ENCODE measurements around the gene IL13.
"Not testable (repeated sequence)": the region's sequence is repeated elsewhere in the genome, so short reads cannot be mapped to it uniquely, and the experiment has no call there.

IL13 gene

GRCh38 chr5:132657676-132658380 lies at the start of gene IL13:
IL13 (plus strand) TSS chr5:132658173; CDS start chr5:132658187, 14 bp downstream.
- Histone ChIP-seq H3K9me3 (ENCODE audit: low read length) (peaks cover 2% of the 10 kb centered on the region), H3K4me3 (ENCODE audit: low read length) (no peak within 1 kb of the TSS), H3K27me3 (ENCODE audit: insufficient read depth, low read length) (peaks cover 64% of the 10 kb centered on the region), H3K4me1 (ENCODE audit: insufficient read depth, low read length) (peaks cover 4% of the 10 kb centered on the region), H3K36me3 (ENCODE audit: insufficient read depth, low read length) (no peaks in the 10 kb centered on the region), H2AFZ (ENCODE audit: low read depth, low read length) (no peak within 1 kb of the TSS)

GRCh38 chr5:132611965-132612364 lies 46.0 kb upstream of the IL13 start:
- H3K27me3 ChIP-seq (ENCODE audit: insufficient read depth, low read length), result no peaks in the 10 kb centered on the region
- peaks cover 5% of the 10 kb centered on the region for H3K9me3 ChIP-seq (ENCODE audit: low read length)
- no peaks in the 10 kb centered on the region for H3K4me1 ChIP-seq (ENCODE audit: insufficient read depth, low read length)
- H3K4me3 ChIP-seq (ENCODE audit: low read length), result no peak overlapping the region
- H2AFZ ChIP-seq (ENCODE audit: low read depth, low read length), result no peak overlapping the region
- peaks cover 10% of the 10 kb centered on the region for H3K36me3 ChIP-seq (ENCODE audit: insufficient read depth, low read length)

GRCh38 chr5:132612846-132613245 lies 45.1 kb upstream of the IL13 start:
- H2AFZ ChIP-seq (ENCODE audit: low read depth, low read length), result no peak overlapping the region
- H3K9me3 ChIP-seq (ENCODE audit: low read length), result peaks cover 5% of the 10 kb centered on the region
- H3K27me3 ChIP-seq (ENCODE audit: insufficient read depth, low read length), result no peaks in the 10 kb centered on the region
- peaks cover 9% of the 10 kb centered on the region for H3K36me3 ChIP-seq (ENCODE audit: insufficient read depth, low read length)
- H3K4me3 ChIP-seq (ENCODE audit: low read length), result no peak overlapping the region
- H3K4me1 ChIP-seq (ENCODE audit: insufficient read depth, low read length), result no peaks in the 10 kb centered on the region

GRCh38 chr5:132621699-132622098 lies 36.3 kb upstream of the IL13 start:
- Histone ChIP-seq H3K4me3 (ENCODE audit: low read length) (no peak overlapping the region), H3K4me1 (ENCODE audit: insufficient read depth, low read length) (no peaks in the 10 kb centered on the region), H2AFZ (ENCODE audit: low read depth, low read length) (no peak overlapping the region), H3K9me3 (ENCODE audit: low read length) (no peaks in the 10 kb centered on the region), H3K36me3 (ENCODE audit: insufficient read depth, low read length) (peaks cover 3% of the 10 kb centered on the region), H3K27me3 (ENCODE audit: insufficient read depth, low read length) (no peaks in the 10 kb centered on the region)

- H3K9me3 ChIP-seq (ENCODE audit: low read length), result no peaks in the 10 kb centered on the region
- H3K27me3 ChIP-seq (ENCODE audit: insufficient read depth, low read length), result no peaks in the 10 kb centered on the region
- no peaks in the 10 kb centered on the region for H3K4me1 ChIP-seq (ENCODE audit: insufficient read depth, low read length)
- no peak overlapping the region for H2AFZ ChIP-seq (ENCODE audit: low read depth, low read length)
- H3K36me3 ChIP-seq (ENCODE audit: insufficient read depth, low read length), result peaks cover 2% of the 10 kb centered on the region
- H3K4me3 ChIP-seq (ENCODE audit: low read length), result no peak overlapping the region
Observed at GRCh38 chr5:132622608-132623007, 35.4 kb upstream of the IL13 start.

- no peaks in the 10 kb centered on the region for H3K9me3 ChIP-seq (ENCODE audit: low read length)
- H3K4me1 ChIP-seq (ENCODE audit: insufficient read depth, low read length), result no peaks in the 10 kb centered on the region
- H3K36me3 ChIP-seq (ENCODE audit: insufficient read depth, low read length), result no peaks in the 10 kb centered on the region
Observed at GRCh38 chr5:132627470-132627869, 30.5 kb upstream of the IL13 start.

GRCh38 chr5:132628814-132629213 lies 29.2 kb upstream of the IL13 start:
- Histone ChIP-seq H3K4me1 (ENCODE audit: insufficient read depth, low read length) (no peaks in the 10 kb centered on the region), H2AFZ (ENCODE audit: low read depth, low read length) (no peak overlapping the region), H3K9me3 (ENCODE audit: low read length) (no peaks in the 10 kb centered on the region), H3K4me3 (ENCODE audit: low read length) (no peak overlapping the region), H3K36me3 (ENCODE audit: insufficient read depth, low read length) (no peaks in the 10 kb centered on the region), H3K27me3 (ENCODE audit: insufficient read depth, low read length) (no peaks in the 10 kb centered on the region)

More at GRCh38 chr5:132627470-132627869, 30.5 kb upstream of the IL13 start:
- Histone ChIP-seq H3K4me3 (ENCODE audit: low read length) (no peak overlapping the region), H3K27me3 (ENCODE audit: insufficient read depth, low read length) (no peaks in the 10 kb centered on the region), H2AFZ (ENCODE audit: low read depth, low read length) (no peak overlapping the region)

- no peaks in the 10 kb centered on the region for H3K9me3 ChIP-seq (ENCODE audit: low read length)
- H3K4me3 ChIP-seq (ENCODE audit: low read length), result no peak overlapping the region
- no peaks in the 10 kb centered on the region for H3K27me3 ChIP-seq (ENCODE audit: insufficient read depth, low read length)
- no peaks in the 10 kb centered on the region for H3K4me1 ChIP-seq (ENCODE audit: insufficient read depth, low read length)
- no peaks in the 10 kb centered on the region for H3K36me3 ChIP-seq (ENCODE audit: insufficient read depth, low read length)
- H2AFZ ChIP-seq (ENCODE audit: low read depth, low read length), result no peak overlapping the region
Observed at GRCh38 chr5:132629230-132629944, 28.6 kb upstream of the IL13 start.

GRCh38 chr5:132633587-132633986 lies 24.4 kb upstream of the IL13 start:
- H3K4me1 ChIP-seq (ENCODE audit: insufficient read depth, low read length), result not testable (repeated sequence)

GRCh38 chr5:132635873-132636272 lies 22.1 kb upstream of the IL13 start:
- no peaks in the 10 kb centered on the region for H3K9me3 ChIP-seq (ENCODE audit: low read length)
- peaks cover 2% of the 10 kb centered on the region for H3K36me3 ChIP-seq (ENCODE audit: insufficient read depth, low read length)
- no peak overlapping the region for H2AFZ ChIP-seq (ENCODE audit: low read depth, low read length)
- no peaks in the 10 kb centered on the region for H3K4me1 ChIP-seq (ENCODE audit: insufficient read depth, low read length)
- H3K27me3 ChIP-seq (ENCODE audit: insufficient read depth, low read length), result no peaks in the 10 kb centered on the region
- H3K4me3 ChIP-seq (ENCODE audit: low read length), result no peak overlapping the region

More at GRCh38 chr5:132633587-132633986, 24.4 kb upstream of the IL13 start:
- not testable (repeated sequence) for H3K27me3 ChIP-seq (ENCODE audit: insufficient read depth, low read length); H2AFZ ChIP-seq (ENCODE audit: low read depth, low read length); H3K4me3 ChIP-seq (ENCODE audit: low read length); H3K36me3 ChIP-seq (ENCODE audit: insufficient read depth, low read length); H3K9me3 ChIP-seq (ENCODE audit: low read length)

GRCh38 chr5:132637241-132637640 lies 20.7 kb upstream of the IL13 start:
- no peak overlapping the region for H3K4me3 ChIP-seq (ENCODE audit: low read length)
- H3K4me1 ChIP-seq (ENCODE audit: insufficient read depth, low read length), result no peaks in the 10 kb centered on the region
- H2AFZ ChIP-seq (ENCODE audit: low read depth, low read length), result no peak overlapping the region
- H3K9me3 ChIP-seq (ENCODE audit: low read length), result no peaks in the 10 kb centered on the region
- no peaks in the 10 kb centered on the region for H3K27me3 ChIP-seq (ENCODE audit: insufficient read depth, low read length)
- peaks cover 2% of the 10 kb centered on the region for H3K36me3 ChIP-seq (ENCODE audit: insufficient read depth, low read length)

- no peak overlapping the region for H2AFZ ChIP-seq (ENCODE audit: low read depth, low read length)
- no peaks in the 10 kb centered on the region for H3K27me3 ChIP-seq (ENCODE audit: insufficient read depth, low read length)
- no peak overlapping the region for H3K4me3 ChIP-seq (ENCODE audit: low read length)
- peaks cover 2% of the 10 kb centered on the region for H3K36me3 ChIP-seq (ENCODE audit: insufficient read depth, low read length)
- no peaks in the 10 kb centered on the region for H3K9me3 ChIP-seq (ENCODE audit: low read length)
- H3K4me1 ChIP-seq (ENCODE audit: insufficient read depth, low read length), result no peaks in the 10 kb centered on the region
Observed at GRCh38 chr5:132639706-132640130, 18.3 kb upstream of the IL13 start.

GRCh38 chr5:132640613-132641012 lies 17.4 kb upstream of the IL13 start:
- Histone ChIP-seq H3K36me3 (ENCODE audit: insufficient read depth, low read length) (peaks cover 2% of the 10 kb centered on the region), H3K4me1 (ENCODE audit: insufficient read depth, low read length) (no peaks in the 10 kb centered on the region), H3K9me3 (ENCODE audit: low read length) (no peaks in the 10 kb centered on the region), H3K4me3 (ENCODE audit: low read length) (no peak overlapping the region), H2AFZ (ENCODE audit: low read depth, low read length) (no peak overlapping the region), H3K27me3 (ENCODE audit: insufficient read depth, low read length) (no peaks in the 10 kb centered on the region)

Data from neuron (in vitro differentiated cells).